Measurements from ENCODE around the gene CASS4. TPM values are rescaled to one million over a fixed set of nuclear protein-coding genes. Genes with fewer than 3 reads are reported as not detected.
"Not testable (repeated sequence)": the region's sequence is repeated elsewhere in the genome, so short reads cannot be mapped to it uniquely, and the experiment has no call there.

The CASS4 gene
- total RNA-seq, 1 experiment from 2014 or later, result not detected

- no peak overlapping the region for H2AFZ ChIP-seq (ENCODE audit: low read length)
- no peak overlapping the region for H2BK12ac ChIP-seq (ENCODE audit: insufficient read length, low read depth, low read length)
- Mint-ChIP-seq H3K4me1 (no peaks in the 10 kb centered on the region), H3K36me3 (ENCODE audit: insufficient read depth in 1 of 3, low read depth in 3 of 3) (peaks cover 52 to 88% (median 83%) of the 10 kb centered on the region in 3 experiments), H3K27ac (no peak overlapping the region), H3K9me3 (no peaks in the 10 kb centered on the region), H3K4me3 (no peak overlapping the region), H3K27me3 (ENCODE audit: low read depth) (no peaks in the 10 kb centered on the region)
- no peaks in the 10 kb centered on the region for H3K23me2 ChIP-seq (ENCODE audit: insufficient read length, low read depth, low read length, poor library complexity, severe bottlenecking)
- H3K14ac ChIP-seq (ENCODE audit: insufficient read depth, low read length), result no peak overlapping the region
- no peak overlapping the region for H2AK5ac ChIP-seq (ENCODE audit: insufficient read length, low read length)
- no peaks in the 10 kb centered on the region; the same call in 1 of the 2 replicates for H3K79me2 ChIP-seq (ENCODE audit: insufficient read depth, low read length)
- no peaks in the 10 kb centered on the region for H3K4me1 ChIP-seq (ENCODE audit: insufficient read depth, low read length)
- H3K18ac ChIP-seq (ENCODE audit: insufficient read length, low read depth, low read length), result no peak overlapping the region
- no peak overlapping the region for H2BK15ac ChIP-seq (ENCODE audit: low read depth, low read length)
- H2BK120ac ChIP-seq (ENCODE audit: low read depth, low read length, poor library complexity, severe bottlenecking), result no peak overlapping the region
- no peak overlapping the region for H3K4me2 ChIP-seq (ENCODE audit: insufficient read depth, insufficient read length, low read length)
- H2BK20ac ChIP-seq (ENCODE audit: low read depth, low read length, poor library complexity, severe bottlenecking), result no peak overlapping the region
- H4K20me1 ChIP-seq (ENCODE audit: control insufficient read depth, insufficient read depth, insufficient read length), result no peaks in the 10 kb centered on the region
- no peak overlapping the region for H4K91ac ChIP-seq (ENCODE audit: insufficient read length, low read depth, low read length)
- H3K4ac ChIP-seq (ENCODE audit: low read depth, low read length), result no peak overlapping the region
- no peak overlapping the region for H3T11ph ChIP-seq (ENCODE audit: low read length)
- no peak overlapping the region for H4K8ac ChIP-seq (replicated peaks; ENCODE audit: insufficient read length, low read depth, low read length)
- no peak overlapping the region for H3K9ac ChIP-seq (ENCODE audit: extremely low read depth, insufficient read length, low read length)
- H3K79me1 ChIP-seq (ENCODE audit: insufficient read depth, low read depth, low read length, poor library complexity, severe bottlenecking), result no peaks in the 10 kb centered on the region
- H2BK5ac ChIP-seq (ENCODE audit: insufficient read length, low read length), result no peak overlapping the region
- no peak overlapping the region for H4K5ac ChIP-seq (ENCODE audit: insufficient read length, low read depth, low read length)
- WGBS (ENCODE audit: extremely low coverage, insufficient read length, low lambda C conversion rate), result no CpG with 5 or more reads among the region's 26 CpGs
- no peak for TF ChIP-seq CTCF (conservative IDR thresholded peaks at IDR 0.05)
- H3K27me3 ChIP-seq (ENCODE audit: insufficient read depth, low read length), result no peaks in the 10 kb centered on the region
- DNase-seq, result no peak
- no peak overlapping the region for H3K56ac ChIP-seq (ENCODE audit: insufficient read length, low read depth, low read length)
- no peak overlapping the region for H3K23ac ChIP-seq (ENCODE audit: insufficient read length, low read depth, low read length)
- H3K9me3 ChIP-seq (ENCODE audit: control insufficient read depth, low read depth, low read length), result no peaks in the 10 kb centered on the region
- no peak overlapping the region for H3K27ac ChIP-seq (ENCODE audit: insufficient read length, low read depth, low read length)
Measured at GRCh38 chr20:56403465-56403864, 8.6 kb upstream of the CASS4 start.

GRCh38 chr20:56405356-56405755 is 6.7 kb upstream of the CASS4 start:
- not testable (repeated sequence) for H3K4ac ChIP-seq (ENCODE audit: low read depth, low read length); H3K23me2 ChIP-seq (ENCODE audit: insufficient read length, low read depth, low read length, poor library complexity, severe bottlenecking); H2AFZ ChIP-seq (ENCODE audit: low read length); H2BK15ac ChIP-seq (ENCODE audit: low read depth, low read length); H3K18ac ChIP-seq (ENCODE audit: insufficient read length, low read depth, low read length); H3K27ac ChIP-seq (ENCODE audit: insufficient read length, low read depth, low read length); H2BK5ac ChIP-seq (ENCODE audit: insufficient read length, low read length); H2BK20ac ChIP-seq (ENCODE audit: low read depth, low read length, poor library complexity, severe bottlenecking); H4K91ac ChIP-seq (ENCODE audit: insufficient read length, low read depth, low read length); H3K9me3 ChIP-seq (ENCODE audit: control insufficient read depth, low read depth, low read length); H3K14ac ChIP-seq (ENCODE audit: insufficient read depth, low read length); H3K4me1 Mint-ChIP-seq; H3T11ph ChIP-seq (ENCODE audit: low read length); H4K8ac ChIP-seq (replicated peaks; ENCODE audit: insufficient read length, low read depth, low read length); H3K27me3 ChIP-seq (ENCODE audit: insufficient read depth, low read length); H3K27ac Mint-ChIP-seq; H4K20me1 ChIP-seq (ENCODE audit: control insufficient read depth, insufficient read depth, insufficient read length); H3K9ac ChIP-seq (ENCODE audit: extremely low read depth, insufficient read length, low read length); H2BK12ac ChIP-seq (ENCODE audit: insufficient read length, low read depth, low read length); H3K4me3 Mint-ChIP-seq; H3K56ac ChIP-seq (ENCODE audit: insufficient read length, low read depth, low read length); H3K23ac ChIP-seq (ENCODE audit: insufficient read length, low read depth, low read length); H3K4me1 ChIP-seq (ENCODE audit: insufficient read depth, low read length); H2AK5ac ChIP-seq (ENCODE audit: insufficient read length, low read length); H3K79me1 ChIP-seq (ENCODE audit: insufficient read depth, low read depth, low read length, poor library complexity, severe bottlenecking); H2BK120ac ChIP-seq (ENCODE audit: low read depth, low read length, poor library complexity, severe bottlenecking); DNase-seq; H3K9me3 Mint-ChIP-seq; H4K5ac ChIP-seq (ENCODE audit: insufficient read length, low read depth, low read length); H3K79me2 ChIP-seq (ENCODE audit: insufficient read depth, low read length); H3K4me2 ChIP-seq (ENCODE audit: insufficient read depth, insufficient read length, low read length); H3K27me3 Mint-ChIP-seq (ENCODE audit: low read depth)
- peaks cover 37 to 75% (median 67%) of the 10 kb centered on the region in 3 experiments for H3K36me3 Mint-ChIP-seq (ENCODE audit: insufficient read depth in 1 of 3, low read depth in 3 of 3)
- WGBS (ENCODE audit: extremely low coverage, insufficient read length, low lambda C conversion rate), result no CpG with 5 or more reads among the region's 12 CpGs
